HG02642 (cell line): Measurements from ENCODE around the gene TPBG.
"Not testable (repeated sequence)": the region's sequence is repeated elsewhere in the genome, so short reads cannot be mapped to it uniquely, and the experiment has no call there.

ENCODE experiments used
- ATAC-seq: cut with Tn5 transposase; IDR thresholded peaks from one replicate; pipeline ENCODE4 v1.9.1; 2021; ENCODE audit warnings: mild to moderate bottlenecking; ENCODE audit not compliant: unreplicated experiment, poor library complexity

TPBG gene

DNA sequence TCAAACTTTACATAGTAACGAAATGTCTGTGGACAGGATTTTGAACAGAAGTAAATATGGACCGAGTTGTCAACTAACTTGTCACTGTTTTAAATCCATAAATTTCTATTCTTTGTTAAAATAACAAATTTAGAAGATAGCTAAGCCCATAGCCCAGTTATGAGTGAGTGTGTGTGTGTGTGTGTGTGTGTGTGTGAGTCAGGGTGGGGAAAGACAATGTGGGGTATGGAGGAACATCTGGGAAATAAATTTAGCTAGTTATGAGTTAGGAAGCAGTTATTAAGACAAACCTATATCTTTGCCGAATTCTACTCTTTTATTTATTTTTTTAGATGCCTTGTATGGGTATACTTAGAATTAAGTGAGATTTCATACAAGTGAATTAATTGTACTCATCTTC is 9.0 kb downstream of the TPBG start:
- ATAC-seq: no peak

GRCh38 chr6:82374516-82374915 is 10.9 kb downstream of the TPBG start:
- no peak for ATAC-seq

DNA sequence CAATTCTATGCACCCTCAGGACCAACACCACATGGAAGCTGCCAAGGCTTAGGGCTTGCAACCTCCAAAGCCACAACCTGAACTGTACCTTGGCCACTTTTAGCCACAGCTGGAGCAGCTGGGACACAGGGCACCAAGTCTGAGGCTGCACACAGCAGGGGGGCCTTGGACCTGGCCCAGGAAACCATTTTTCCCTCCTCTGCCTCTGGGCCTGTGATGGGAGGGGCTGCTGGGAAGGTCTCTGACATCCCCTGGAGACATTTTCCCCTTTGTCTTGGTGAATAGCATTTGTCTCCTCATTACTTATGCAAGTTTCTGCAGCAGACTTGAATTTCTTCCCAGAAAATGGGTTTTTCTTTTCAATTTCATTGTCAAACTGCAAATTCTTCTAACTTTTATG is 13.0 kb downstream of the TPBG start:
- no peak for ATAC-seq

DNA sequence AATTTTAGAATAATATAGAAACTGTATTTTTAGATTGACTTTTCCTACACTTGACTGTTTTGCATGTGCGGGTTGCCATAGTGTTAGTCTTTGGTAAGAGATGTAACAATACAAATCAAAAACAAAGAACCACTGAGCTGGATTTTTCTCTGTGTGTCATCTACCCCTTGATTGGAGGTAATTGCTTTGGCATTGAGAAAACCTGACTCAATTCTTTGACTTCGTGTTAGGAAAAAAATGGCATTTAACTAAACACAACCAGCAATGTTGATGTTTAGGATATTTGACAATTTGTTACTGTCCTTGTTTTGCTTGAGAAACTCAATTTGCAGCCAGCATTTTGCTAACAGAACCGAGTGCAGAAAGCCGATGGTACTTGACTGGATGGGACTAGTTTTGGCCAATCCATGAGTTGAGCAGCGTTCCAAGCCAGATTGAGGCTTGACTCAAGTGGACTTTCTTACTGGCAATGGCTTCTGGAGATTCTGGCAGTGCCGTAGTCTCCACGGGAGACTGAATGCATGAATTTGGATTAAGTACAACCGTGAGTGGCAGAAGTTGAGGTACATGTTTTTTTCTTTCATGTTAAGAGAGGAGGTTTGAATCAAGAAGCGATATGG is 17.1 kb downstream of the TPBG start:
- ATAC-seq: no peak

GRCh38 chr6:82381278-82381677 is 17.7 kb downstream of the TPBG start:
- peak; percentile 66 for ATAC-seq

- ATAC-seq: no peak
These were observed 21.5 kb downstream of the TPBG start for GRCh38 chr6:82385102-82385501.

DNA sequence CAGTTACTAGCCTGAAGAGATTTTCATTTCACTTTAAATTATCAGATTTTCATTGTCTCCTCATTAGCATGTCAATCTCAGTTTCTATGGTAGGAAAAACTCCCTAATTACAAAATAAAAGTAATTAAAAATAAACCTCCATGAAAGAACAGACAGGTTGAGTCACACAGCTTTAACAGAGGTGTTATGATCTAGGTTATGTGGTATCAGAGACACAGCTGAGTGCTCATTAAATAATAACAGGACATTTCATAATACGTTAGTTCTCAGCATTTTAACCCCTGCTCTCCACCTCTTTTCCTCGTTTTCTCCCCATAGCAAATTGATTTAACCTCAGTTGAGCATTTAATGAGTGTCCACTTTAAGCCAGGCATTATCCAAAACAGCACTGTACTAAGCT is 21.9 kb downstream of the TPBG start:
- no peak for ATAC-seq

- no peak for ATAC-seq
These were observed 22.3 kb downstream of the TPBG start for GRCh38 chr6:82385961-82386360.

DNA sequence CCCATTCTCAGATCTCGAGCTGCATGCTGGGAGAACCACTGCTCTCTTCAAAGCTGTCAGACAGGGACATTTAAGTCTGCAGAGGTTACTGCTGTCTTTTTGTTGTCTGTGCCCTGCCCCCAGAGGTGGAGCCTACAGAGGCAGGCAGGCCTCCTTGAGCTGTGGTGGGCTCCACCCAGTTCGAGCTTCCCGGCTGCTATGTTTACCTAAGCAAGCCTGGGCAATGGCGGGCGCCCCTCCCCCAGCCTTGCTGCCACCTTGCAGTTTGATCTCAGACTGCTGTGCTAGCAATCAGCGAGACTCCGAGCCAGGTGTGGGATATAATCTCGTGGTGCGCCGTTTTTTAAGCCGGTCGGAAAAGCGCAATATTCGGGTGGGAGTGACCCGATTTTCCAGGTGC is 31.2 kb downstream of the TPBG start:
- ATAC-seq: not testable (repeated sequence)

DNA sequence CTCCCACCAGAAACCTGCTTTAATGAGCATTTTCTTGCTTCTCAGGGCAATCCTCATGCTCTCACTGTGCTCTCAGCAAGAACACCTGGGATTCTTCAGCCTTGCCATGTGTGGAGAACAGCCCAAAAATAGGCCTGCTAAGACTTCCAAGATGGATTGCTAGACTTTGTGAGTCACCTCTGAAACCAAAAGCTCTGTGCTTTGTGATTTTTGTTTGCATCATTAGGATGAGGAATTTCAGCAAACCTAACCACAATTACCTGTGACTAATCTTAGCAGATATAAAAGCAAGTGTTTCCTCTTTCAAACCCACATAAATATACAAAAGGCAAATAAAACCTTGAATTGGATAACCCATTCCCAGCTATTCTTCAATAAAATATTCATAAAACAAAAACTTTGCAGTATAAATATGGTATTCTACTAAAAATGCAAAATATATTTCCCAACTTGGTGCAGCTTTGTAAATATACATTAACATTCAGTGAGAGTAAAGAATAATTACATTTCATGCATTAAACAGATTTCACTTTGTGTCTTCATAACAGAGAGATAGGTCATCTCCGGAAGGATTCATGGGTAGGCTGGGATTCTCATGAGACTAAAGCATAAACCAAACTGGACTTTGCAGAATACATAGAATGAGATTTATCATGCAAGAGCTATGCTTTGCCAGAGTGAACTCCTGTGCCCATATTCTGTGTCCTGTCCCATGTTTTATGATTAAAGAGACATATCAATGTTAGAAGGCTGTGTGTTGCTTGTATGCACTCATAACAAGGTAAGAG is 33.5 kb downstream of the TPBG start:
- no peak for ATAC-seq

DNA sequence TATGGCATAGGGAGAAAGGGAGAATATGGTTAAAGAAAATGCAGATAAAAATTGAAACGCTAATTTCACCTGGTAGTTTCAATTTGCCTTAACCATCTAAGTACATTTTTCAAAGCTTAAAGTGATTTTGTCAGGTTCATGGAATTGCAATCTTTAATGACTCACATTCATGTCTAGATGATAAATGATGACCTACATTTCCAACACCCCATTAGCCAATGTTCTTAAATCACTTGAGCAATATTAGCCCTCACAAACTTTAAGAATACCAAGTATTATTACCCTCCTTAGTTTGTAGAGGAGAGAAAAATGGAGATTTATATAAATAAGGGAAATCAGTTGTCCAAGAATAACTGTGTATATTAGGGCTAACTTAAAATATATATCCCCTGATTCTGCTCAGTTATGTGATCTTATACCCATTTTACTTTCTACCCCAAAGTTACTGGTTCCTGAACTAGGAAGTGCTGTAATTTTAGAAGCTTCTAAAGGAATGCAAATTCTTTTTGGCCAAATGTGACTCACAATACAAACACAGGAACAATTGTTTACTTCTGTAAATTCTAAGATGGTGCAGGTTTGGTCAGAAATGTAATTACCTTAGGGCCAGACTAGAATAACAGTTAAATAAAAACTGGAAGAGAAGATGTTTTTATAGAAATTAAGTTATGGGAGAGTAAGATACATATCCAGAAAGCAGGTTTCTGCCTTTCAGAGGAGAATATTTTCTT is 34.5 kb downstream of the TPBG start:
- no peak for ATAC-seq

DNA sequence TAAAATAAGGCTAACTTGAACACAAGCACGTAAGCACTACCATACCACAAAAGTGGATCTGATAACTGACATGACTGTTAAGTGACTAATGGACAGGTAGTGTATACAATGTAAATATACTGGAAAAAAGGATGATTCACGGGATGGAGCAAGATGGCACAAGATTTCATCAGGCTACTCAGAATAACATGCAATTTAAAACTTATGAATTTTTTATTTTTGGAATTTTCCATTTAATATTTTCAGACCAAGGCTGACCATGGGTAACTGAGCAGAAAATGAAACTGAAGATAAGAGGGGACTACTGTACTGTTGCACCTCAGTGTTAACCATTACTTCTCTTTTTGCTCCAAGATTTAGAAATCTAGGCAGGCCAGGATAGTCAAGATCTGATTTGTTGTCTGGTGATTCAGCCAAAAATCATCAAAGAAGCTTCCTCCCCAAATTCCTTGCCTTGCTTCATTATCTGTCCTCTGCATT is 45.4 kb downstream of the TPBG start:
- ATAC-seq: no peak

- ATAC-seq: no peak
These were observed 46.6 kb downstream of the TPBG start for GRCh38 chr6:82410151-82410648.

GRCh38 chr6:82413868-82414267 is 50.3 kb downstream of the TPBG start:
- ATAC-seq: no peak

- no peak for ATAC-seq
These were observed 52.2 kb downstream of the TPBG start for GRCh38 chr6:82415820-82416219.

DNA sequence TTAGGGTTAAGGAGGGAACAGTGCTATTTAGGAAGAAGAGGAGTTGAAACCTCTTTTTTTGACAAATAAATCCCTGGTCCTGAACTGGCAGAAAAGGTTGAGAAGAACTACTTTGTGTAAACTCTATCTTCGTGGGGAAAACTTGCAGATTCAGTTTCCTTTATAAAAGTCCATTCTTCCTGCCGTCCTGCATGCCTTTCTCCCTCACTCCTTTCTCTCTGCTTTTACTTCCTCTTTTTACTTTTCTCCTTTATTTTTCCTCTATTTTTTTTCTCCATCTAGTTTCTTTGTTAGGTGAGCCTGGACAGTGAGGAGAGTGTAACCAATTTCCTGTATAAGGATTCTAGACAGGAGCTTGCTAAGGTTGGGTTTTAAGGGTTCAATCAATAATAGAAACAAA is 52.7 kb downstream of the TPBG start:
- no peak for ATAC-seq
